ENCODE data around the gene SPG21. TPM values are rescaled to one million over a fixed set of nuclear protein-coding genes. Genes with fewer than 3 reads are reported as not detected.

SPG21 gene
- total RNA-seq, 2 experiments from 2014 or later = 56.0 to 60.4 TPM

GRCh38 chr15:64947211-64947610, 42.5 kb downstream of the SPG21 start:
- Mint-ChIP-seq H3K4me3 (no peak overlapping the region), H3K27me3 (no peaks in the 10 kb centered on the region), H3K36me3 (no peaks in the 10 kb centered on the region), H3K9me3 (ENCODE audit: low read depth) (no peaks in the 10 kb centered on the region), H3K4me1 (no peaks in the 10 kb centered on the region), H3K27ac (no peak overlapping the region)
- DNase-seq (no peak), ATAC-seq (no peak)
- CTCF ChIA-PET = interaction anchor here (0.6 kb wide), 1 partner anchor 22 kb away, joined by 5 read pairs; no protein-coding TSS in a partner anchor

GRCh38 chr15:64944961-64945360, 44.8 kb downstream of the SPG21 start:
- Mint-ChIP-seq H3K27me3 (no peaks in the 10 kb centered on the region), H3K36me3 (no peaks in the 10 kb centered on the region), H3K4me1 (no peaks in the 10 kb centered on the region), H3K9me3 (ENCODE audit: low read depth) (no peaks in the 10 kb centered on the region), H3K27ac (no peak overlapping the region), H3K4me3 (no peak overlapping the region)
- CTCF ChIA-PET = no interaction called here
- DNase-seq (no peak), ATAC-seq (no peak)

GRCh38 chr15:64943512-64944225, 46.0 kb downstream of the SPG21 start:
- Mint-ChIP-seq H3K27ac (no peak overlapping the region), H3K4me1 (no peaks in the 10 kb centered on the region), H3K4me3 (no peak overlapping the region), H3K36me3 (no peaks in the 10 kb centered on the region), H3K9me3 (ENCODE audit: low read depth) (no peaks in the 10 kb centered on the region), H3K27me3 (no peaks in the 10 kb centered on the region)
- no peak for DNase-seq
- CTCF ChIA-PET = no interaction called here
- no peak for ATAC-seq

- Mint-ChIP-seq H3K9me3 (ENCODE audit: low read depth) (no peaks in the 10 kb centered on the region), H3K4me1 (peaks cover 8% of the 10 kb centered on the region), H3K27me3 (no peaks in the 10 kb centered on the region), H3K36me3 (peaks cover 2% of the 10 kb centered on the region), H3K4me3 (no peak overlapping the region), H3K27ac (no peak overlapping the region)
- ATAC-seq (no peak), DNase-seq (no peak)
- CTCF ChIA-PET = interaction anchor here (0.6 kb wide), 1 partner anchor 996 kb away, joined by 3 read pairs; no protein-coding TSS in a partner anchor
Measured at GRCh38 chr15:64942356-64942755, 47.4 kb downstream of the SPG21 start.

GRCh38 chr15:64938192-64938591, 51.5 kb downstream of the SPG21 start:
- CTCF ChIA-PET = no interaction called here

GRCh38 chr15:64934023-64934422, 55.7 kb downstream of the SPG21 start:
- ATAC-seq = no peak
- H3K9me3 Mint-ChIP-seq (ENCODE audit: low read depth) = no peaks in the 10 kb centered on the region

More at GRCh38 chr15:64938192-64938591, 51.5 kb downstream of the SPG21 start:
- no peak for ATAC-seq
- no peaks in the 10 kb centered on the region for H3K27me3 Mint-ChIP-seq
- H3K9me3 Mint-ChIP-seq (ENCODE audit: low read depth) = no peaks in the 10 kb centered on the region
- DNase-seq = no peak
- H3K27ac Mint-ChIP-seq = no peak overlapping the region
- peaks cover 8% of the 10 kb centered on the region for H3K4me1 Mint-ChIP-seq
- no peak overlapping the region for H3K4me3 Mint-ChIP-seq
- H3K36me3 Mint-ChIP-seq = peaks cover 2% of the 10 kb centered on the region

GRCh38 chr15:64931381-64931780, 58.3 kb downstream of the SPG21 start:
- no peak for DNase-seq
- no peak for ATAC-seq
- peaks cover 9% of the 10 kb centered on the region for H3K4me1 Mint-ChIP-seq

More at GRCh38 chr15:64934023-64934422, 55.7 kb downstream of the SPG21 start:
- H3K36me3 Mint-ChIP-seq = peaks cover 2% of the 10 kb centered on the region
- no peak for DNase-seq
- no peak overlapping the region for H3K4me3 Mint-ChIP-seq
- peaks cover 8% of the 10 kb centered on the region for H3K4me1 Mint-ChIP-seq
- CTCF ChIA-PET = no interaction called here
- H3K27me3 Mint-ChIP-seq = no peaks in the 10 kb centered on the region
- H3K27ac Mint-ChIP-seq = no peak overlapping the region

GRCh38 chr15:64930778-64931371, 58.8 kb downstream of the SPG21 start:
- peaks cover 9% of the 10 kb centered on the region for H3K4me1 Mint-ChIP-seq
- CTCF ChIA-PET = no interaction called here
- H3K27ac Mint-ChIP-seq = no peak overlapping the region
- no peaks in the 10 kb centered on the region for H3K27me3 Mint-ChIP-seq
- no peaks in the 10 kb centered on the region for H3K36me3 Mint-ChIP-seq
- peak; percentile 21 for DNase-seq
- no peak overlapping the region for H3K4me3 Mint-ChIP-seq
- no peaks in the 10 kb centered on the region for H3K9me3 Mint-ChIP-seq (ENCODE audit: low read depth)
- ATAC-seq = no peak

More at GRCh38 chr15:64931381-64931780, 58.3 kb downstream of the SPG21 start:
- CTCF ChIA-PET = no interaction called here
- no peaks in the 10 kb centered on the region for H3K9me3 Mint-ChIP-seq (ENCODE audit: low read depth)
- no peaks in the 10 kb centered on the region for H3K36me3 Mint-ChIP-seq
- H3K27ac Mint-ChIP-seq = no peak overlapping the region
- no peaks in the 10 kb centered on the region for H3K27me3 Mint-ChIP-seq
- no peak overlapping the region for H3K4me3 Mint-ChIP-seq

- H3K36me3 Mint-ChIP-seq = no peaks in the 10 kb centered on the region
- peaks cover 10% of the 10 kb centered on the region for H3K4me1 Mint-ChIP-seq
- H3K27ac Mint-ChIP-seq = no peak overlapping the region
- DNase-seq = peak; percentile 12
- CTCF ChIA-PET = no interaction called here
- no peaks in the 10 kb centered on the region for H3K27me3 Mint-ChIP-seq
- no peak for ATAC-seq
- H3K4me3 Mint-ChIP-seq = no peak overlapping the region
- H3K9me3 Mint-ChIP-seq (ENCODE audit: low read depth) = no peaks in the 10 kb centered on the region
Measured at GRCh38 chr15:64930019-64930652, 59.6 kb downstream of the SPG21 start.

GRCh38 chr15:64928626-64929220, 61.0 kb downstream of the SPG21 start:
- ATAC-seq (no peak), DNase-seq (peak; percentile 31)
- CTCF ChIA-PET = interaction anchor here (1.2 to 1.3 kb wide), 2 partner anchors 19 to 119 kb away, joined by 3 to 5 read pairs; no protein-coding TSS in a partner anchor
- Mint-ChIP-seq H3K4me1 (peaks cover 10% of the 10 kb centered on the region), H3K4me3 (no peak overlapping the region), H3K36me3 (no peaks in the 10 kb centered on the region), H3K27ac (peak overlapping the region; percentile 48), H3K9me3 (ENCODE audit: low read depth) (no peaks in the 10 kb centered on the region), H3K27me3 (no peaks in the 10 kb centered on the region)

GRCh38 chr15:64926661-64927060, 63.1 kb downstream of the SPG21 start:
- CTCF ChIA-PET = no interaction called here
- ATAC-seq = no peak
- Mint-ChIP-seq H3K27ac (no peak overlapping the region), H3K36me3 (no peaks in the 10 kb centered on the region), H3K9me3 (ENCODE audit: low read depth) (no peaks in the 10 kb centered on the region), H3K27me3 (no peaks in the 10 kb centered on the region), H3K4me3 (no peak overlapping the region), H3K4me1 (peaks cover 10% of the 10 kb centered on the region)
- DNase-seq = no peak

- H3K4me3 Mint-ChIP-seq = no peak overlapping the region
- peaks cover 10% of the 10 kb centered on the region for H3K4me1 Mint-ChIP-seq
- H3K36me3 Mint-ChIP-seq = no peaks in the 10 kb centered on the region
- no peak overlapping the region for H3K27ac Mint-ChIP-seq
- H3K9me3 Mint-ChIP-seq (ENCODE audit: low read depth) = no peaks in the 10 kb centered on the region
- DNase-seq (no peak), ATAC-seq (no peak)
- H3K27me3 Mint-ChIP-seq = no peaks in the 10 kb centered on the region
- CTCF ChIA-PET = interaction anchor here (0.7 kb wide), 1 partner anchor 21 kb away, joined by 5 read pairs; no protein-coding TSS in a partner anchor
Measured at GRCh38 chr15:64925335-64926330, 64.1 kb downstream of the SPG21 start.

All from activated CD8-positive, alpha-beta memory T cell treated with anti-CD3 and anti-CD28 coated beads, Interleukin-2, amount 10 ng/mL, durations not matched to agents 7 days and 5 days (primary cell).